DMS53 treated with DMSO at 0.1 percent for 48 hours (cell line): ENCODE measurements around the gene RARB.

Experiments used
- DNase-seq: peaks from one replicate; lab custom pipeline; 2025; ENCODE audit not compliant: unreplicated experiment; lab: John Stamatoyannopoulos, UW

The RARB gene

GRCh38 chr3:25447285-25447684 lies 19.2 kb downstream of the RARB start:
- DNase-seq, result no peak

GRCh38 chr3:25447925-25448324 lies 19.9 kb downstream of the RARB start:
- DNase-seq, result no peak

GRCh38 chr3:25448750-25449692 lies 21.0 kb downstream of the RARB start:
- no peak for DNase-seq

GRCh38 chr3:25449857-25450256 lies 21.8 kb downstream of the RARB start:
- no peak for DNase-seq

- no peak for DNase-seq
These were observed 24.1 kb downstream of the RARB start for GRCh38 chr3:25452192-25452591.

- DNase-seq, result no peak
These were observed 24.7 kb downstream of the RARB start for GRCh38 chr3:25452740-25453139.

- DNase-seq, result no peak
These were observed 25.5 kb downstream of the RARB start for GRCh38 chr3:25453619-25454004.

GRCh38 chr3:25454005-25454927 lies 26.2 kb downstream of the RARB start:
- no peak for DNase-seq

- DNase-seq, result no peak
These were observed 27.5 kb downstream of the RARB start for GRCh38 chr3:25455441-25456132.

- no peak for DNase-seq
These were observed 28.9 kb downstream of the RARB start for GRCh38 chr3:25456723-25457670.

- DNase-seq, result no peak
These were observed 29.8 kb downstream of the RARB start for GRCh38 chr3:25457671-25458419.

GRCh38 chr3:25458420-25458814 lies 30.4 kb downstream of the RARB start:
- DNase-seq, result no peak

GRCh38 chr3:25460751-25461150 lies 32.7 kb downstream of the RARB start:
- DNase-seq, result no peak

- DNase-seq, result no peak
These were observed 33.9 kb downstream of the RARB start for GRCh38 chr3:25461946-25462345.

- no peak for DNase-seq
These were observed 34.4 kb downstream of the RARB start for GRCh38 chr3:25462495-25462894.

GRCh38 chr3:25463836-25464418 lies 35.9 kb downstream of the RARB start:
- DNase-seq, result no peak

GRCh38 chr3:25465266-25465860 lies 37.3 kb downstream of the RARB start:
- DNase-seq, result no peak

GRCh38 chr3:25468866-25469319 lies 40.8 kb downstream of the RARB start:
- no peak for DNase-seq

GRCh38 chr3:25469558-25469957 lies 41.5 kb downstream of the RARB start:
- DNase-seq, result no peak
